SK-N-SH (cell line): ENCODE results near the gene PABPN1L. TPM values are rescaled to one million over a fixed set of nuclear protein-coding genes. Genes with fewer than 3 reads are reported as not detected.

Experiments used
- CTCF ChIA-PET: fragments of 300-600, 350-600 bp; formaldehyde crosslinking; extraction: SDS; loops from one replicate; lab custom pipeline; 2021; lab: Yijun Ruan, JAX
- POLR2A ChIA-PET: fragments of 350-600 bp; sonication (Branson Sonifier 250); formaldehyde crosslinking; extraction: SDS; loops from one replicate; lab custom pipeline; 2020; ENCODE audit warnings: antibody characterized with exemption, inconsistent platforms; lab: Yijun Ruan, JAX
- DNase-seq: peaks from one replicate; pipeline ENCODE4 v3.0.0; 2012
- H2AFZ ChIP-seq: fragments of 200-600 bp; sonication (generic); 2 replicates; pipeline ENCODE4 v1.8.1; 2016; ENCODE audit warnings: antibody characterized with exemption, mild to moderate bottlenecking, low read depth
- H3F3A ChIP-seq: fragments of 200-600 bp; sonication (generic); replicated peaks from 2 replicates; pipeline ENCODE3; 2016; ENCODE audit warnings: antibody characterized with exemption, mild to moderate bottlenecking; ENCODE audit not compliant: insufficient read depth
- H3K27ac ChIP-seq, 2 experiments: fragments of 200-500 bp in 1 of 2; fragments of 200-600 bp in 1 of 2; sonication (Bioruptor generic) in 1 of 2; sonication (generic), shearing (Covaris generic) in 1 of 2; 2 replicates each; pipeline versions ENCODE4 v1.5.1 to v1.6.1; 2014 to 2016; ENCODE audit warnings: low read depth in 2 of 2, inconsistent platforms in 1 of 2, low read length in 1 of 2, mild to moderate bottlenecking in 1 of 2, mixed read lengths in 1 of 2
- H3K27me3 ChIP-seq: fragments of 200-600 bp; sonication (generic), shearing (Covaris generic); 2 replicates; pipeline ENCODE4 v1.6.1; 2016; ENCODE audit warnings: mixed run types; ENCODE audit not compliant: insufficient read depth
- H3K36me3 ChIP-seq, 2 experiments: fragments of 200-500 bp in 1 of 2; fragments of 200-600 bp in 1 of 2; sonication (Bioruptor generic) in 1 of 2; sonication (generic) in 1 of 2; replicated peaks in 1 of 2; 2 replicates each; pipeline versions ENCODE3 to v1.5.1; 2014 to 2016; ENCODE audit warnings: low read length in 1 of 2, mild to moderate bottlenecking in 1 of 2; ENCODE audit not compliant: insufficient read depth in 2 of 2, control insufficient read depth in 1 of 2
- H3K4me1 ChIP-seq, 2 experiments: fragments of 200-500 bp in 1 of 2; fragments of 200-600 bp in 1 of 2; sonication (Bioruptor generic) in 1 of 2; sonication (generic), shearing (Covaris generic) in 1 of 2; 2 replicates each; pipeline versions ENCODE4 v1.5.1 to v1.6.1; 2014 to 2016; ENCODE audit warnings: low read depth in 1 of 2, low read length in 1 of 2, mixed run types in 1 of 2; ENCODE audit not compliant: insufficient read depth in 2 of 2, control insufficient read depth in 1 of 2
- H3K4me2 ChIP-seq: fragments of 200-600 bp; sonication (generic), shearing (Covaris generic); 2 replicates; pipeline ENCODE4 v1.6.1; 2017; ENCODE audit warnings: mixed run types
- H3K4me3 ChIP-seq, 2 experiments: fragments of 200-500 bp in 1 of 2; fragments of 200-600 bp in 1 of 2; sonication (Bioruptor generic) in 1 of 2; sonication (generic), shearing (Covaris generic) in 1 of 2; 2 replicates each; pipeline versions ENCODE4 v1.5.1 to v1.8.1; 2014 to 2016; ENCODE audit warnings: low read depth in 2 of 2, inconsistent platforms in 1 of 2, low read length in 1 of 2, mild to moderate bottlenecking in 1 of 2, mixed read lengths in 1 of 2, moderate library complexity in 1 of 2
- H3K79me2 ChIP-seq: fragments of 200-600 bp; sonication (generic); 2 replicates; pipeline ENCODE4 v1.8.1; 2017; ENCODE audit warnings: mild to moderate bottlenecking; ENCODE audit not compliant: insufficient read depth
- H3K9ac ChIP-seq: fragments of 200-600 bp; sonication (generic); 2 replicates; pipeline ENCODE4 v1.6.1; 2017; ENCODE audit warnings: mixed run types
- H3K9me2 ChIP-seq: fragments of 200-600 bp; sonication (generic); 2 replicates; pipeline ENCODE4 v1.6.1; 2017; ENCODE audit warnings: mixed run types
- H3K9me3 ChIP-seq: fragments of 200-600 bp; sonication (generic); 2 replicates; pipeline ENCODE4 v1.6.1; 2017; ENCODE audit warnings: mixed run types, mild to moderate bottlenecking, moderate library complexity
- H4K20me1 ChIP-seq: fragments of 200-600 bp; sonication (generic); 2 replicates; pipeline ENCODE4 v1.6.1; 2017; ENCODE audit warnings: mild to moderate bottlenecking, mixed run types; ENCODE audit not compliant: insufficient read depth
- ELF1 ChIP-seq: IDR thresholded peaks from 2 replicates; pipeline ENCODE4 v1.4.0; 2012
- EZH2phosphoT487 ChIP-seq: fragments of 200-600 bp; sonication (generic); IDR thresholded peaks from 2 replicates; pipeline ENCODE4 v1.6.1; 2017; ENCODE audit warnings: low read depth, mixed run types, mild to moderate bottlenecking, antibody characterized with exemption, moderate library complexity, borderline replicate concordance
- FOSL2 ChIP-seq: IDR thresholded peaks from 2 replicates; pipeline ENCODE4 v1.4.0; 2012; ENCODE audit warnings: low read depth, mild to moderate bottlenecking, moderate library complexity, borderline replicate concordance
- FOXJ3 ChIP-seq: sonication (generic); formaldehyde crosslinking; IDR thresholded peaks from 2 replicates; pipeline ENCODE4 v1.5.1; 2020; ENCODE audit warnings: mild to moderate bottlenecking, missing genetic modification reagents
- FOXM1 ChIP-seq: IDR thresholded peaks from 2 replicates; pipeline ENCODE4 v1.4.0; 2012; ENCODE audit warnings: low read depth, mild to moderate bottlenecking
- GATA2 ChIP-seq: sonication (generic); formaldehyde crosslinking; IDR thresholded peaks from 2 replicates; pipeline ENCODE4 v1.5.0; 2020; ENCODE audit warnings: mild to moderate bottlenecking, missing genetic modification reagents
- JUND ChIP-seq: IDR thresholded peaks from 2 replicates; pipeline ENCODE4 v1.4.0; 2012
- MAX ChIP-seq: IDR thresholded peaks from 2 replicates; pipeline ENCODE4 v1.4.0; 2012; ENCODE audit warnings: low read depth
- MEF2A ChIP-seq: IDR thresholded peaks from 2 replicates; pipeline ENCODE4 v1.4.0; 2012; ENCODE audit warnings: low read depth, borderline replicate concordance
- NFIC ChIP-seq: IDR thresholded peaks from 2 replicates; pipeline ENCODE4 v1.4.0; 2012; ENCODE audit warnings: borderline replicate concordance
- POLR2AphosphoS5 ChIP-seq: IDR thresholded peaks from 2 replicates; pipeline ENCODE4 v1.6.1; 2012; ENCODE audit warnings: low read depth, low read length
- RAD21 ChIP-seq: IDR thresholded peaks from 2 replicates; pipeline ENCODE4 v1.6.1; 2012; ENCODE audit warnings: mild to moderate bottlenecking, low read length
- TCF12 ChIP-seq: IDR thresholded peaks from 2 replicates; pipeline ENCODE4 v1.4.0; 2012
- TEAD4 ChIP-seq: IDR thresholded peaks from 2 replicates; pipeline ENCODE4 v1.4.0; 2012; ENCODE audit warnings: mild to moderate bottlenecking, borderline replicate concordance; ENCODE audit not compliant: insufficient read depth
- YY1 ChIP-seq: IDR thresholded peaks from 2 replicates; pipeline ENCODE4 v1.4.0; 2012; ENCODE audit warnings: low read depth, mild to moderate bottlenecking
- WGBS: methylation state at CpG from one replicate; pipeline ENCODE4 v1.1.6; 2017; ENCODE audit warnings: low lambda C conversion rate; 5-methylcytosine and 5-hydroxymethylcytosine counted together
- polyA plus RNA-seq, 3 experiments: library from polyadenylated mRNA; depleted of rRNA; stranded (reverse); fragments of >200 nt; gene quantifications; 2 replicates each; pipeline ENCODE4 v1.2.3, GENCODE V29; 2012
- TF ChIP-seq, protein P1 (sequence below): IDR thresholded peaks from 2 replicates; pipeline ENCODE4 v1.4.0; 2012; ENCODE audit warnings: low read depth, borderline replicate concordance
- TF ChIP-seq, protein P2 (sequence below): IDR thresholded peaks from 2 replicates; pipeline ENCODE4; 2012

The PABPN1L gene
- polyA plus RNA-seq, 1 of the 3 experiments (the other 2 are of a cell fraction) = not detected

- H3K4me1 ChIP-seq = no peaks in the 10 kb centered on the region
- no peaks in the 10 kb centered on the region for H3K79me2 ChIP-seq
- H4K20me1 ChIP-seq = no peaks in the 10 kb centered on the region
- H3K4me2 ChIP-seq = no peak overlapping the region
- no peaks in the 10 kb centered on the region for H3K27me3 ChIP-seq
- TF ChIP-seq, protein P1, sequence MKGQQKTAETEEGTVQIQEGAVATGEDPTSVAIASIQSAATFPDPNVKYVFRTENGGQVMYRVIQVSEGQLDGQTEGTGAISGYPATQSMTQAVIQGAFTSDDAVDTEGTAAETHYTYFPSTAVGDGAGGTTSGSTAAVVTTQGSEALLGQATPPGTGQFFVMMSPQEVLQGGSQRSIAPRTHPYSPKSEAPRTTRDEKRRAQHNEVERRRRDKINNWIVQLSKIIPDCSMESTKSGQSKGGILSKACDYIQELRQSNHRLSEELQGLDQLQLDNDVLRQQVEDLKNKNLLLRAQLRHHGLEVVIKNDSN = no peak
- TF ChIP-seq GATA2 (CRISPR knock-in tag) (no peak), FOSL2 (no peak), NFIC (no peak), RAD21 (no peak), TEAD4 (no peak), FOXJ3 (CRISPR knock-in tag) (no peak), YY1 (no peak), TCF12 (no peak), MEF2A (no peak), ELF1 (no peak), POLR2AphosphoS5 (no peak), FOXM1 (no peak), JUND (no peak)
- TF ChIP-seq, protein P2, sequence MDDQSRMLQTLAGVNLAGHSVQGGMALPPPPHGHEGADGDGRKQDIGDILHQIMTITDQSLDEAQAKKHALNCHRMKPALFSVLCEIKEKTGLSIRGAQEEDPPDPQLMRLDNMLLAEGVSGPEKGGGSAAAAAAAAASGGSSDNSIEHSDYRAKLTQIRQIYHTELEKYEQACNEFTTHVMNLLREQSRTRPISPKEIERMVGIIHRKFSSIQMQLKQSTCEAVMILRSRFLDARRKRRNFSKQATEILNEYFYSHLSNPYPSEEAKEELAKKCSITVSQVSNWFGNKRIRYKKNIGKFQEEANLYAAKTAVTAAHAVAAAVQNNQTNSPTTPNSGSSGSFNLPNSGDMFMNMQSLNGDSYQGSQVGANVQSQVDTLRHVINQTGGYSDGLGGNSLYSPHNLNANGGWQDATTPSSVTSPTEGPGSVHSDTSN = no peak
- H3K27ac ChIP-seq = no peak overlapping the region
- no peaks in the 10 kb centered on the region for H3K9me3 ChIP-seq
- H3F3A ChIP-seq = no peaks in the 10 kb centered on the region
- CTCF ChIA-PET = no interaction called here
- 80% methylated on average over 6 of the region's 11 CpGs for WGBS
- H2AFZ ChIP-seq = no peak overlapping the region
- POLR2A ChIA-PET = no interaction called here
- peaks cover 0 to 18% of the 10 kb centered on the region in 2 experiments for H3K36me3 ChIP-seq
- no peak overlapping the region for H3K9ac ChIP-seq
- no peak overlapping the region for H3K4me3 ChIP-seq
- DNase-seq = no peak
- H3K9me2 ChIP-seq = no peaks in the 10 kb centered on the region
Measured at GRCh38 chr16:88835383-88835782, 31.1 kb downstream of the PABPN1L start.

DNA sequence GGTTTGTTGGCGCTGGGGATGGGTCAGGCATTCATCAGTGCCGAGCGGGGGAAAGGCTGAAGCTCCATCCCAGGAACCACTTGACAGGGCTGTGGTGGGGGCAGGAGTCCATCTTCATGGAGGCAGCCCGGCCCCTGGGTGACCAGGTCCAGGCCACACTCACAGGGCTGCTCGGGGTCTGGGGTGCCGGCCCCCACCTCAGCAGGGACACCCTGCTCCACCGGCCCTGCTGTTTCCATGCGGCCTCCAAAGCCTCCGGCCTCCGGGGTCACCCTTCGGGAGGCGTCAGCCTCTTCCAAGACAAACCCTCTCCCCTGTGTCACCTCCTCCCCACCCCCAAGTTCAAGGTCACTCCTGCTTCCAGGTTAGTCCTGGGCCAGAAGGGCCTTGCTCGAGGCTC is 31.8 kb downstream of the PABPN1L start:
- no peaks in the 10 kb centered on the region for H3K79me2 ChIP-seq
- CTCF ChIA-PET = no interaction called here
- no peaks in the 10 kb centered on the region for H3F3A ChIP-seq
- H3K36me3 ChIP-seq = peaks cover 0 to 11% of the 10 kb centered on the region in 2 experiments
- no peaks in the 10 kb centered on the region for H3K4me1 ChIP-seq
- no peak overlapping the region for H3K4me2 ChIP-seq
- TF ChIP-seq MEF2A (no peak), EZH2phosphoT487 (no peak), MAX (no peak), TEAD4 (no peak)
- WGBS = no CpG with 5 or more reads among the region's 13 CpGs
- H3K27ac ChIP-seq = no peak overlapping the region
- no peaks in the 10 kb centered on the region for H4K20me1 ChIP-seq
- no peak for DNase-seq
- POLR2A ChIA-PET = no interaction called here
- no peak overlapping the region for H3K4me3 ChIP-seq
- H3K27me3 ChIP-seq = no peaks in the 10 kb centered on the region
- no peak overlapping the region for H3K9ac ChIP-seq
- H2AFZ ChIP-seq = no peak overlapping the region
- H3K9me3 ChIP-seq = no peaks in the 10 kb centered on the region
- H3K9me2 ChIP-seq = no peaks in the 10 kb centered on the region
